ENCODE results near the gene KHDC1. TPM values are rescaled to one million over a fixed set of nuclear protein-coding genes. Genes with fewer than 3 reads are reported as not detected.
"Not testable (repeated sequence)": the region's sequence is repeated elsewhere in the genome, so short reads cannot be mapped to it uniquely, and the experiment has no call there.

Gene KHDC1
- total RNA-seq, 1 experiment from 2014 or later, result 8.5 TPM

DNA sequence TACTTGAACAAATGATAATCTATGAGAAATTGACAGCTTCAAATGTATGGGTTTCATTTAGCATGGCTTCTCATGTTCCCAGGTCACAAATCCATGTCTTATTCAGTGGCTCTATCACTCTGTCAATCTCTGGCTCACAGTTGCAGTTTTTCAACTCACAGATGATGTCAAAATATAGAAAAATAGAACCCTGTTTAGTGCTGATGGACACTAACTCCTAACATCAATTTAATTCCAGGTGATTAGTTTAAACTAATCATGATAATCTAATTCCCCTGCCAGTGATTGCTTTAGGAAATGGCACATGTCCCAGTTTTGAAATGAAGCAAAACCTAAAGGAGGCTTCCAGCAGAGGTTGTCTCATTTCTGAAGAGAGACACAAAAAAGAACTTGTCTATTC is 13.0 kb downstream of the KHDC1 start:
- DNase-seq (ENCODE audit: low spot score), result no peak

DNA sequence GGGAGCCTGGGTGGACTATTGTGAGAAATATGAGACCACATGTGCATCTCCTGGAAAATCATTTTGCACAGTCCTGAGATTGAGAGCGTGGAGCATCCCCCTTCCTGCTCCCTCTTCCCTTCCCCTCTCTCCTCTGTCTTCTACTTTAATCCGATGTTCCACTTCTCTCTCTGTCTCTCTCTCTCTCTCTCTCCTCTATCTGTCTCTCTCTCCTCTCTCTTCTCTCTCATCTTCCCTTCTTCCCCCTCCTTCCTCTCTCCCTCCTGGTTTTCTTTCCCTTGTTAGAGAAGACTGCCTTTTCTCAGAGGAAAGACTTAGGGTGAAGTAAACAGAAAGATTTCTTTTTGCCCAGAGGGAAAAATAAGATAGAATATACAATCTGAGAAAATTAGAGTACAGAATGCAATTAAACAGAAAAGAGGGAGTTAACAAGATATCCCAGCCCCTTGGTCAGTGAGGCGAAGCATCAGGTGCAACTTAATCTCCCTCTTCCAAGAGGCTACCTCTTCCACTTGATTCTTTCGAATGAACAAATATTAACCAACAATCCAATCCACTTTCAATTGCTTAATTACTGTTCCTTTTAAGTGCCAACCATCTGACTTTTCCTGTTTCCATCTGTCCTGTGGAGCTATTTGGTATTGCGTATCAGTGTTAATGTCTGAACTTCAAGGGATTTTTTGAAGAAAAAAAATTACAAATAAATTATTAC is 14.6 kb downstream of the KHDC1 start:
- no peak for DNase-seq (ENCODE audit: low spot score)

DNA sequence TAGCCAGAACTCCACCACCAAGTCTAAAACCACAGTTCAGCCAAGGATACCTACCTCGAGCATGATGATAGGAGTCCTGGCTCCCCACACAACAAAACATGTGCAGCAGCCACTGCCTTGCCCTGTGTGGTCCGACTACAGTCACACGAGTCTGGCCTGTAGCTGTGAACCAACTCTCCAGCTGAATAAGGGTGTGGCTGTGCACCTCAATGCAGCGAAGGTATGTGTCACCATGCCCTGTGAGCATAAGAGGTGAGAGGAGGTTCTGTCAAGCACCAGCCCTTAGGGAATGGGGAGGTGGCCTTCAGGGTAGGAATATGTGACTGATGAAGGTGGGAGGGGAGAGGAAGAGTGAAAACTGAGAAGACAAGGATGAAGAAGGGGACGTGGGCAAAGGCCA is 21.0 kb downstream of the KHDC1 start:
- no peak for DNase-seq (ENCODE audit: low spot score)

DNA sequence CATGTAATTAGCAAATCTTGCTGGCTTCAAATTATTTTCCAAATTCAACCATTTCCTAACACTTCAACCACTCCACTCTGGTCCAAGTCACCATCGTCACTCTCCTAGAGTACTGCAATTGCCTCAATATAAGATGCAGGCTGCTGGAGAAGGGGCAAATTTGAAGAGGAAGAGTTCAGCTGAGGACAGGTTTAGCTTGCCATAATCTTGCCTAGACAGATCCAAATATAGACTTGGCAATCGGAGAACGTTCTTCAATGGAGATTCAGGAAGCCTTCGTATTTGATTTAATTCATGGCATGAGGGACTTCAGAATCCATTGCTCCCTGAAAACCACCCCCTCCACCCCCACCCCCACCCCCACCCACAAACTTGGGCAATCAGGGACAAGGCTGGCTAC is 22.3 kb downstream of the KHDC1 start:
- DNase-seq (ENCODE audit: low spot score), result no peak

DNA sequence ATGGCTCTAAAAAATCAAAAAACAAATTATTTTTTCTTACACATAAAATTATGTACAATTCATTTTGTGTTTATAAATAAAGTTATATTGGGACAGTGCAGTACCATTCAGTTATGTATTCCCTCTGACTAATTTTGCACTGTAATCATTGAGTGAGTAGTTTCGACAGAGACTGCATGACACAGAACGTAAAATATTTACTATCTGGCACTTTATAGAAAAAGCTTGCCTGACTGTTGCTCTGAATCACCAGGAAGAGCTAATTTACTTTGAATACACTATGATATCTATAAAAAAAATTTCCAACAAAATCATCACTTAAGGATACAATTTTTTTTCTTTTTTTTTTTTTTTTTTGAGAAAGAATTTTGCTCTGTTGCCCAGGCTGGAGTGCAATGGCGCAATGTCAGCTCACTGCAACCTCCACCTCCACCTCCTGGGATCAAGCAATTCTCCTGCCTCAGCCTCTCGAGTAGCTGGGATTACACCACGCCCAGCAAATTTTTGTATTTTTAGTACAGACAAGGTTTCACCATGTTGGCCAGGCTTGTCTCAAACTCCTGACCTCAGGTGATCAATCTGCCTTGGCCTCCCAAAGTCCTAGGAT is 26.7 kb downstream of the KHDC1 start:
- peak; percentile 71 for DNase-seq (ENCODE audit: low spot score)

DNA sequence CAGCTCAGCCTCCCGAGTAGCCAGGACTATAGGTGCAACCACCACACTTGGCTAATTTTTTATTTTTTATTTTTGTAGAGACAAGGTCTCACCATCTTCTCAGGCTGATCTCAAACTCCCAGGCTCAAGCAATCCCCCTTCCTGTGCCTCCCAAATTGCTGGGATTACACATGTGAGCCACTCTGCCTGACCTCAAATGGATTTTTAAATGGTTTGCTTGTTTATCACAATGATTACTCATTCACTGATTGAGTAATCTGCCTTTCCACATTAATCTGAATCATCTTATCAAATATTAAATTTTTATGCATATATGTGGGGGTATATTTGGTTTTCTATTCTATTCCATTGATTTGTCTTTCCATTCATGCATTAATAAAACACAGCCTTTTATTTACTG is 28.3 kb downstream of the KHDC1 start:
- no peak for DNase-seq (ENCODE audit: low spot score)

DNA sequence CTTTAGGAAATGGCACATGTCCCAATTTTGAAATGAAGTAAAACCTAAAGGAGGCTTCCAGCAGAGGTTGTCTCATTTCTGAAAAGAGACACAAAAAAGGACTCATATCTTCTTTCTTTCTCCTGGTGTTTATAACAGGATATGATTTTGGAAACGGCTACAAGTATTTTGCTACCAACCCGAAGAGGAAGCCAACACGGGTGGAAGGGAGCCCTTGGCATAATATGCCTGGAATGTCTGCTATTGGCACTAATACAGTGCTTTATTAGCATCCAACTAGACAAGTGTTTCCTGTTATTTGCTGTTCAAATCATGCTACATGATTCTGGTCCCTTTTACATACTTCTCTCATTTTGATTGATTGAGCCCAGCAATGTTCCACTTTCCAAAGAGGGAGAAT is 29.0 kb downstream of the KHDC1 start:
- DNase-seq (ENCODE audit: low spot score), result not testable (repeated sequence)

DNA sequence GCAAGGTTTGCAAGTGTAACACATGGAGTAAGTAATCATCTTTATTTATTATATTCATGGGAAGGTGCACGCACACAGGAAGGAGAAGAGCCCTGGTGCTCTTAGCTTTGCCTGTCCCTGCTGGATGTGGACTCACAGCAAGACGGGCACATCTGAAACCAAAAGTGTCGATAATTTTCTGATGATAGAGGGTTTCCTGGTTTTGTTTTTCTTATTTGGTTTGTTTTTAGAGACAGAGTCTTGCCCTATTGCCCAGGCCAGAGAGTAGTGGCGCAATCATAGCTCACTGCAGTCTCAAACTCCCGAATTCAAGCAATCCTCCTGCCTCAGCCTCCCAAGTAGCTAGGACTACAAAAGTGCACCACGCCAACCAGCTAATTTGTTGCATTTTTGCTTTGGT is 29.9 kb downstream of the KHDC1 start:
- no peak for DNase-seq (ENCODE audit: low spot score)

DNA sequence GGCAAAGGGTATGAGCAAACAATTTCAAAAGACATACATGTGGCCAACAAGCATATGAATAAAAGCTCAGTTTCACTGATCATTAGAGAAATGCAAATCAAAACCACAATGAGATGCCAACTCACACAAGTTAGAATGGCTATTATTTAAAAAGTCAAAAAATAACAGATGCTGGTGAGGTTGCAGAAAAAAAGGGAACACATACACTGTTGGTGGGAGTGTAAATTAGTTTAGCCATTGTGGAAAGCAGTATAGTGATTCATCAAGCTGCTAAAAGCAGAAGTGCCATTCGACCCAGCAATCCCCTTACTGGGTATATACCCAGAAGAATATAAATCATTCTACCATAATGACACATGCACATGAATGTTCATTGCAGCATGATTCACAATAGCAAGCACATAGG is 31.0 kb downstream of the KHDC1 start:
- no peak for DNase-seq (ENCODE audit: low spot score)

DNA sequence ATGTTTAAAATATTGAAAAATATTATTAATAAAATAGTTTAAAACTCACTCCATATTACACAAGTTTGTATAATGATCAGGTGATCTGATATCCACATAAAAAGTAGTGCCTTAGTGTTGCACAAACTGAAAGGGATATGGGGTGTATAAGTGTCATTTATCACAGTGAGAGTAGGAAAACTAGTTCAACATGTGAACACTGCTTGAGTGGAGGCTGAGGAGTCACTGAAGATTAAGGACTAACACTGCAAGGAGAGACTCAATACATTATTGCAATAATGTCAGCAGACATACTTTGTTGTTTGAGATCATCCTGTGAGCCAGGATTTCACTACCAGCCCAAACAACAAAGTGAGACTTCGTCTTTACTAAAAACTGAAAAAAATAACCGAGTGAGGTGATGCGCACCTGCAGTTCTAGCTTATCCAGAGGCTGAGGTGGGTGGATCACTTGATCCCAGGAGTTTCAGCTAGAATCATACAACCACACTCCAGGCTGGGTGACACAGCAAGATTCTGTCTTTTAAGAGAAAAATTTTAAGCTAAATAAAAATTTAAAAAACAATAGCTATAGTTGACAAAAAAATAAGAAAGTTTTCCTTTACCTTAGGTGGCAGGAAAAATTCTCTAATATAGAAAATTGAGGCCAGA is 35.3 kb downstream of the KHDC1 start:
- DNase-seq (ENCODE audit: low spot score), result no peak

DNA sequence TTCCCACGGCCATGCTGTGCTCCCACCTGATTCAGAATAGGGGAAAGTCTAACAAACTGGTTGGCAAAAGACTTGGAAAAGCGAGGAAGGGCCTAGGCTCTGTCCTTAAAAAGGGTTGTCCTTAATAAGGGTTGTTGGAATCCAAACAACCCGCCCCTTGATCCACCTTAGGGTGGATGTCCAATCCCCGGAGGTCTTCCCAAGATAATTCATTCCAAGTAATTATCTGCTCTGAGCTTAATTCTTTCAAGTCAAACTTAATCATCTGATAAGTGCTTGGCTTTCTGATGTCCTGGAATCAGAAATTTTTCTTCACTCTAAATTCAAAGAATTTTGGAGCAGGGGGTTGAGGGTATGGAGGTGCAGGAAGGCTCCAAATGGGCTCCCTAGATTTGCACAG is 37.6 kb downstream of the KHDC1 start, which contains the start of gene KHDC1L:
KHDC1L (minus strand) TSS at position 101 of the 400 bp plus-strand sequence; CDS start at position 13, 88 bp downstream.
- DNase-seq (ENCODE audit: low spot score), result no peak

DNA sequence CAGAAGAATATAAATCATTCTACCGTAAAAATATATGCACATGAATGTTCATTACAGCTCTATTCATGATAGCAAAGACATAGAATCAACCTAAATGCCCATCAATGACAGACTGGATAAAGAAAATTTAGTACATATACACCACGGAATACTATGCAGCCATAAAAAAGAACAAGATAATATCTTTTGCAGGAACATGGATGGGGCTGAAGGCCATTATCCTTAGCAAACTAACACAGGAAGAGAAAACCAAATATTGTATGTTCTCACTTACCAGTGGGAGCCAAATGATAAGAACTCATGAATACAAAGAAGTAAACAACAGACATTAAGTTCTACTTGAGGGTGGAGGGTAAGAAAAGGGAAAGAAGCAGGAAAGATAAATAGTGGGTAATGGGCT is 46.1 kb downstream of the KHDC1 start:
- DNase-seq (ENCODE audit: low spot score), result no peak

DNA sequence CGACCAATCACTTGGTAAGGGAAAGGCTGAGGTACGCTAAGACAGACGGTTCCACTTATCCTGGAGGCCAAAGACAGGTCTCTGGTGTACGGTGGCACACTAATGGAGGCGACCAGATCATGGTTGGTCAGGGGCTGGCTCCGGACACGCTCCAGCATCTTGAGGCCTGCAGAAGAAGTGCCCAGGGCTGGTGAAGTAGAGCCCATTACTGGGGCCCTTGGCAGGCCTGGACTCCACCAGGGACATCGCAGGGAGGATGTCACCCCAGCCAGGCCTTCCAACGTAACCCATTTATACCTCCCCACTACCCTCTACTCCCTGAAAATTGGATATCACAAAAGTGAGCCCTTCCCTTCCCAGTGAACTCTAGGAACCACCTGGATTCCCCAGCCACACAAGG is 53.9 kb downstream of the KHDC1 start:
- no peak for DNase-seq (ENCODE audit: low spot score)

DNA sequence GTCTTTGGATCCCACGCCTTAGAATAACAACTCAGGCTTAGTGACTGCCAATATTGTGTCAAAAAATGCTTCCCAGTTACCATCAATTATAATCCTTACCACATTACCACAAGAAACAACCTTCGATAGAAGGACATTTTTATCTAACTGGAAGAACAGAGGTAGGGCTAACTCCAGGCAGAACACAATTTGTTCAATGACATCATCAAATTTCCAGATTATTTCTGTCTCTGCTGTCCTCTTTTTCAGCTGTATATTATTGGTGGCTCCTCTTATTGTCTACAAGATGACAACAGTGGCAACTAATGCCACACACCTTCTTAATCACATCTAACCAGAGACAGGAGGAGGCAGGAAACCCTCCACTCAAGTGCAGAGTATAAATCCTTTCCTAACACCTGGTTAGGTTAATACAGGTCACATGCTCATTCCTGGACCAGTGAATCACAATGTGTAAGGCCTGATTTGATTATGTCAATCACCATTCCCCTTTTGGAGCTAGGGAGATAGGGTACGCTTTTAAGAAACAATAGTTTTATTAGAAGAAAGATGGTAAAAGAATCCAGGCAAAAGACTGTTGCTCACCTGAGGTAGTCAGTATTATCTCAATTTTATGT is 55.7 kb downstream of the KHDC1 start:
- no peak for DNase-seq (ENCODE audit: low spot score)

DNA sequence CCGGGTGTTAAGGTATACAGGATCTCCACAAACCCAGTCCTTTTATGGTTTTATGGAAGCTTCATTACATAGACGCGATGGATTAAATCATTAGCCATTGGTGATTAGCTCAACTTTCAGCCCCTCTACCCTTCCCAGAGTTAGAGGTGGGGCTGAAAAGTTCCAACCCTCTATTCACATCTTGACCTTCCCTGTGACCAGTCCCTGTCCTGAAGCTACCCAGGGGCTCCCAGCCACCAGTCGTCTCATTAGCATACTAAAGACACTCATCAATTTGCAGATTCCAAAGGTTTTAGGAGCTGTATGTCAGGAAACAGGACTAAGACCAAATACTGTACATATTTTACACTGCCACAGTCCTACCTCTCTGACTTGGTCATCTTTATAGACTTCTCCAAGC is 58.7 kb downstream of the KHDC1 start:
- DNase-seq (ENCODE audit: low spot score), result no peak

DNA sequence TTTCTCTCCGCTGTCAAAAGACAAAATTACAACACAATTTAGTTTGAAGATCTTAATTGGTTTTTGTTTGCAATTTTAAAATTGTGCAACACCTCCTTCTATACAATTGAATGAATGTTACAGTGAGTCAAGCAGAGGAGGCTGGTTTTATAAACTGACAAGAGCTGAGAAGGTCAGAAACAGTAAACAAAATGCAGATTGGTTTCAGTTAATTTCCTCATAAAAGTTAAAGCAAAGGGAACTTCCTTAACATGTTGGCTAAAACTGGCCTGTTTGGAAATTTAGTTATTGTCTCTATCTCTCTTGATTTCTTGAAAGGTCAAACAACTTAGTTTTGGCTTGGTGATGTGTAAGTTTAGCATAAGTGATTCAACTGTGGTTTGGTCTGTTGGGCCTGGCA is 59.9 kb downstream of the KHDC1 start:
- DNase-seq (ENCODE audit: low spot score), result no peak

DNA sequence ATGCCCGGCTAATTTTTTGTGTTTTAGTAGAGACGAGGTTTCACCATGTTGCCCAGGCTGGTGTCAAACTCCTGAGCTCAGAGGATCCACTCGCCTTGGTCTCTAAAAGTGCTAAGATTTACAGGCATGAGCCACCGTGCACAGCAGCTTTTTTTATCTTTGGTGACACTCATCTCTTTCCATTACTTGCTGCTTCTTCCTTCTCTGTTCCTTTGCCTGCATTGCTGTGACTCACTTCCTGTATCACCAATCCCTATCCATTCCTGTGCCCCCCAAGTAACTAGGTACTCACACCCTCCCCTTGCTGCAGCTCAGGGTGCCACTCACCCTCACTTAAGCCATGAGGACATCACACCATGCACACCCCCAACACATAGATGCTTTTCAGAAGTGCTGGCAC is 62.3 kb downstream of the KHDC1 start:
- peak; percentile 64 for DNase-seq (ENCODE audit: low spot score)

DNA sequence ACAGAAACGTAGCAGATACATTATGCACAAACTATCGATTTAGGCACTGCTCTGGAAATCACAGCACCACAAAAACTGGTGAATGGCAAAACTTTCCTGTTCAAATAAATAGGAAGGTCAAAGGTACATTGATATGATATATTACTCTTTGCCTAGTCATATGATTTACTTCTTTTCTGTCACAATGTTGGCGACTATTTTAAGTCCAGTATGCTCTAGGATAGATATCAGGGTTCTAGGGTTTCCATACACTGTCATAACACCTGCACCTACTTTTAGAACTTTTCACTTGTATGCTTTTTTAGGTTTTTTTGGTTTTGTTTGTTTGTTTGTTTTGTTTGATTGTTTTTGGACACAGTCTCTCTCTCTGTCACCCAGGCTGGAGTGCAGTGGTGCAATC is 62.7 kb downstream of the KHDC1 start:
- no peak for DNase-seq (ENCODE audit: low spot score)

DNA sequence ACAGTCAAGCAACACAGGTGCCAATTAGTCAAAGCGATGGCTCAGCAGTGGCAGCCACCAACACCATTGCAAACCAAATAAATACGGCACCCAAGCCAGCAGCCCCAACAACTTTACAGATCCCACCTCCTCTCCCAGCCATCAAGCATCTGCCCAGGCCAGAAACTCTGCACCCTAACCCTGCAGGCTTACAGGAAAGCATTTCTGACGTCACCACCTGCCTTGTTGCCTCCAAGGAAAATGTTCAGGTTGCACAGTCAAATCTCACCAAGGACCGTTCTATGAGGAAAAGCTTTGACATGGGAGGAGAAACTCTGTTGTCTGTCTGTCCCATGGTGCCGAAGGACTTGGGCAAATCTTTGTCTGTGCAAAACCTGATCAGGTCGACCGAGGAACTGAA is 68.3 kb downstream of the KHDC1 start:
- DNase-seq (ENCODE audit: low spot score), result no peak

DNA sequence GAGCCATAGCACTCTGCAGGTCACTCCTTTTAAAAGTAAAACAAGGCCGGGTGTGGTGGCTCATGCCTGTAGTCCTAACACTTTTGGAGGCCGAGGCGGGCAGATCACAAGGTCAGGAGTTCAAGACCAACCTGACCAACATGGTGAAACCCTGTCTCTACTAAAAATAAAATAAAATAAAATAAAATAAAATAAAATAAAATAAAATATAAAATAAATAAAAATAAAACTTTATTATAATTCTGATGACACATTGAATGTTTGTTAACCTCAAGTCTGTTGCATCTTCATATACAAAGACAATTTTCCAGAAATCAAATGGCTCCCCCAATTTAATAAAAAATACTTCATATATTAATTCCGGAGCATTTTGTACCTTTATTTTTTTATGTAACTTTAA is 69.7 kb downstream of the KHDC1 start:
- not testable (repeated sequence) for DNase-seq (ENCODE audit: low spot score)

Data from A172 (cell line).